Measurements from ENCODE around the gene PARD6B. TPM values are rescaled to one million over a fixed set of nuclear protein-coding genes. Genes with fewer than 3 reads are reported as not detected.

PARD6B gene
- total RNA-seq, 6 experiments from 2014 or later, result 0.24 to 0.68 (median 0.51) TPM

- no peak overlapping the region for H3K27ac Mint-ChIP-seq
- no peak for DNase-seq
- H3K9me3 Mint-ChIP-seq, result no peaks in the 10 kb centered on the region
- no peak for TF ChIP-seq CTCF (IDR thresholded peaks at IDR 0.05)
- no peak overlapping the region for H3K4me3 Mint-ChIP-seq
- H3K36me3 Mint-ChIP-seq (ENCODE audit: low read depth), result no peaks in the 10 kb centered on the region
- no peaks in the 10 kb centered on the region; the same call in 1 of the 2 replicates for H3K27me3 Mint-ChIP-seq (ENCODE audit: insufficient read depth)
- peaks cover 46% of the 10 kb centered on the region for H3K4me1 Mint-ChIP-seq (ENCODE audit: low read depth)
Observed at GRCh38 chr20:50743087-50743486, 11.7 kb downstream of the PARD6B start.

- Mint-ChIP-seq H3K4me1 (ENCODE audit: low read depth) (peaks cover 47% of the 10 kb centered on the region), H3K9me3 (no peaks in the 10 kb centered on the region), H3K4me3 (peak overlapping the region; percentile 69), H3K27me3 (ENCODE audit: insufficient read depth) (no peaks in the 10 kb centered on the region; the same call in 1 of the 2 replicates), H3K27ac (peak overlapping the region; percentile 72), H3K36me3 (ENCODE audit: low read depth) (no peaks in the 10 kb centered on the region)
- DNase-seq, result peak; percentile 85
- TF ChIP-seq CTCF (IDR thresholded peaks at IDR 0.05), result peak; percentile 66
Observed at GRCh38 chr20:50744143-50744792, 12.9 kb downstream of the PARD6B start.

GRCh38 chr20:50745634-50746137 lies 14.3 kb downstream of the PARD6B start:
- H3K4me3 Mint-ChIP-seq, result no peak overlapping the region
- H3K27me3 Mint-ChIP-seq (ENCODE audit: insufficient read depth), result no peaks in the 10 kb centered on the region; the same call in 1 of the 2 replicates
- no peaks in the 10 kb centered on the region for H3K36me3 Mint-ChIP-seq (ENCODE audit: low read depth)
- no peaks in the 10 kb centered on the region for H3K9me3 Mint-ChIP-seq
- H3K4me1 Mint-ChIP-seq (ENCODE audit: low read depth), result peaks cover 61% of the 10 kb centered on the region
- DNase-seq, result no peak
- no peak overlapping the region for H3K27ac Mint-ChIP-seq
- no peak for TF ChIP-seq CTCF (IDR thresholded peaks at IDR 0.05)

GRCh38 chr20:50746138-50746940 lies 15.0 kb downstream of the PARD6B start:
- peak; percentile 18; the same call in 1 of the 2 replicates for TF ChIP-seq CTCF (IDR thresholded peaks at IDR 0.05)
- peak; percentile 41 for DNase-seq
- no peaks in the 10 kb centered on the region for H3K9me3 Mint-ChIP-seq
- H3K4me3 Mint-ChIP-seq, result no peak overlapping the region
- peaks cover 56% of the 10 kb centered on the region for H3K4me1 Mint-ChIP-seq (ENCODE audit: low read depth)
- H3K36me3 Mint-ChIP-seq (ENCODE audit: low read depth), result no peaks in the 10 kb centered on the region
- no peak overlapping the region for H3K27ac Mint-ChIP-seq
- H3K27me3 Mint-ChIP-seq (ENCODE audit: insufficient read depth), result no peaks in the 10 kb centered on the region

- no peaks in the 10 kb centered on the region for H3K9me3 Mint-ChIP-seq
- DNase-seq, result no peak
- H3K27ac Mint-ChIP-seq, result no peak overlapping the region
- 0 out of 2 replicates have a peak overlapping the region, but pooled peaks have one; percentile 41 for H3K4me3 Mint-ChIP-seq
- H3K4me1 Mint-ChIP-seq (ENCODE audit: low read depth), result peaks cover 48% of the 10 kb centered on the region
- H3K27me3 Mint-ChIP-seq (ENCODE audit: insufficient read depth), result no peaks in the 10 kb centered on the region
- TF ChIP-seq CTCF (IDR thresholded peaks at IDR 0.05), result no peak
- H3K36me3 Mint-ChIP-seq (ENCODE audit: low read depth), result no peaks in the 10 kb centered on the region
Observed at GRCh38 chr20:50747275-50747674, 15.9 kb downstream of the PARD6B start.
